NB4 (cell line): Measurements from ENCODE around the gene MPP2.
"Not testable (repeated sequence)": the region's sequence is repeated elsewhere in the genome, so short reads cannot be mapped to it uniquely, and the experiment has no call there.

ENCODE experiments used
- DNase-seq: peaks from one replicate; pipeline ENCODE4 v3.0.0; 2010; ENCODE audit warnings: low read depth
- H3K4me3 ChIP-seq: one replicate; pipeline ENCODE4 v1.5.1; 2011; ENCODE audit warnings: mild to moderate bottlenecking, low read depth, low read length, moderate library complexity
- CTCF ChIP-seq: IDR thresholded peaks from one replicate; pipeline ENCODE4 v1.5.1; 2012; ENCODE audit warnings: low read depth, low read length
- MAX ChIP-seq: IDR thresholded peaks from 2 replicates; pipeline ENCODE4 v1.6.1; 2011; ENCODE audit warnings: low read depth, low read length
- MYC ChIP-seq: IDR thresholded peaks from 2 replicates; pipeline ENCODE4 v1.6.1; 2011; ENCODE audit warnings: low read depth, low read length
- POLR2A ChIP-seq: IDR thresholded peaks from 2 replicates; pipeline ENCODE4 v1.6.1; 2011; ENCODE audit warnings: mild to moderate bottlenecking; ENCODE audit not compliant: insufficient read length; ENCODE audit errors: extremely low read depth

The MPP2 gene

GRCh38 chr17:43942051-43942685 lies 34.8 kb upstream of the MPP2 start, which contains the start of gene PPY:
TSS of gene PPY (minus strand) at chr17:43942476. CDS start at chr17:43941654, 822 bp downstream.
- no peak for TF ChIP-seq MYC
- TF ChIP-seq MAX, result no peak
- TF ChIP-seq CTCF, result no peak
- TF ChIP-seq POLR2A, result no peak
- DNase-seq, result no peak
- no peak within 1 kb of the TSS for H3K4me3 ChIP-seq

GRCh38 chr17:43940630-43941029 lies 33.3 kb upstream of the MPP2 start:
- peak; percentile 59 for DNase-seq
- TF ChIP-seq CTCF, result peak; percentile 66
- TF ChIP-seq POLR2A, result no peak
- H3K4me3 ChIP-seq, result no peak overlapping the region

GRCh38 chr17:43939886-43940285 lies 32.5 kb upstream of the MPP2 start:
- TF ChIP-seq MYC (no peak), CTCF (no peak), POLR2A (no peak), MAX (no peak)
- H3K4me3 ChIP-seq, result no peak overlapping the region
- no peak for DNase-seq

GRCh38 chr17:43939452-43939851 lies 32.1 kb upstream of the MPP2 start:
- DNase-seq, H3K4me3 ChIP-seq: not testable (repeated sequence)

- H3K4me3 ChIP-seq, result no peak overlapping the region
- no peak for TF ChIP-seq MYC
- TF ChIP-seq POLR2A, result no peak
- TF ChIP-seq MAX, result no peak
- no peak for TF ChIP-seq CTCF
- no peak for DNase-seq
Observed at GRCh38 chr17:43938838-43939182, 31.5 kb upstream of the MPP2 start.

- DNase-seq, result no peak
- H3K4me3 ChIP-seq, result no peak overlapping the region
- TF ChIP-seq MAX (no peak), MYC (no peak), CTCF (no peak), POLR2A (no peak)
Observed at GRCh38 chr17:43936434-43936833, 29.1 kb upstream of the MPP2 start.

GRCh38 chr17:43935926-43936261 lies 28.6 kb upstream of the MPP2 start:
- no peak for DNase-seq
- TF ChIP-seq MAX, result no peak
- no peak for TF ChIP-seq POLR2A
- no peak for TF ChIP-seq MYC
- no peak for TF ChIP-seq CTCF
- H3K4me3 ChIP-seq, result no peak overlapping the region
